Endodermal cell (in vitro differentiated cells): ENCODE measurements around the gene SMOC2. TPM values are rescaled to one million over a fixed set of nuclear protein-coding genes. Genes with fewer than 3 reads are reported as not detected.

Experiments
- DNase-seq: peaks from one replicate; pipeline ENCODE4 v3.0.0-alpha.2; 2017
- H3K27ac ChIP-seq: 2 replicates; pipeline ENCODE4 v1.5.1; 2013; ENCODE audit warnings: mild to moderate bottlenecking, low read depth, low read length, moderate library complexity
- H3K27me3 ChIP-seq: 2 replicates; pipeline ENCODE4 v1.6.1; 2013; ENCODE audit warnings: mild to moderate bottlenecking, low read length, moderate library complexity; ENCODE audit not compliant: insufficient read depth, control insufficient read depth, poor library complexity, severe bottlenecking
- H3K36me3 ChIP-seq: 2 replicates; pipeline ENCODE4 v1.7.0; 2013; ENCODE audit warnings: mild to moderate bottlenecking, low read length, moderate library complexity; ENCODE audit not compliant: control insufficient read depth, insufficient read depth
- H3K4me1 ChIP-seq: one replicate; pipeline ENCODE4 v1.7.0; 2013; ENCODE audit warnings: low read length; ENCODE audit not compliant: control insufficient read depth, insufficient read depth
- H3K4me3 ChIP-seq: 2 replicates; pipeline ENCODE4 v1.5.1; 2013; ENCODE audit warnings: mild to moderate bottlenecking, low read length, moderate library complexity
- H3K9ac ChIP-seq: 2 replicates; pipeline ENCODE4 v1.6.1; 2013; ENCODE audit warnings: mild to moderate bottlenecking, low read length, moderate library complexity; ENCODE audit not compliant: poor library complexity, severe bottlenecking; ENCODE audit errors: extremely low read depth
- H3K9me3 ChIP-seq: 2 replicates; pipeline ENCODE4 v1.6.1; 2013; ENCODE audit warnings: mild to moderate bottlenecking, low read length, moderate library complexity; ENCODE audit not compliant: control insufficient read depth
- H3K27ac Mint-ChIP-seq: 2 replicates; pipeline ENCODE4 v1.8.0; 2020; ENCODE audit warnings: mixed read lengths
- H3K27me3 Mint-ChIP-seq: 2 replicates; pipeline ENCODE4 v1.8.0; 2021; ENCODE audit warnings: mild to moderate bottlenecking, mixed read lengths; ENCODE audit not compliant: insufficient read depth
- H3K36me3 Mint-ChIP-seq: 2 replicates; pipeline ENCODE4 v1.8.0; 2020; ENCODE audit warnings: low read depth, mixed read lengths
- H3K4me1 Mint-ChIP-seq: 2 replicates; pipeline ENCODE4 v1.8.0; 2020; ENCODE audit warnings: mixed read lengths
- H3K4me3 Mint-ChIP-seq: 2 replicates; pipeline ENCODE4 v1.8.0; 2020; ENCODE audit warnings: mild to moderate bottlenecking, moderate library complexity, mixed read lengths
- H3K9me3 Mint-ChIP-seq: 2 replicates; pipeline ENCODE4 v1.8.0; 2020; ENCODE audit warnings: mild to moderate bottlenecking, mixed read lengths
- WGBS, 2 experiments: methylation state at CpG; one replicate each; pipeline versions ENCODE4 v1.1.5 to v1.1.7; 2013; ENCODE audit warnings: missing lambda C conversion rate in 2 of 2, mixed read lengths in 1 of 2; ENCODE audit not compliant: insufficient coverage in 1 of 2, insufficient read length in 1 of 2; 5-methylcytosine and 5-hydroxymethylcytosine counted together
- total RNA-seq, 2 donors: library from RNA; stranded (reverse); fragmentation: NEBNext Ultra II Directional in 1 of 2; extraction: Animal tissue kit (Norgen Biotek cat#: 25700) in 1 of 2; gene quantifications; 2 replicates in 1 of 2; 3 replicates in 1 of 2; pipeline ENCODE4 v1.2.1, GENCODE V29; 2021
- TF ChIP-seq, protein P1 (sequence below): fragments of 200-600 bp; sonication (generic); conservative IDR thresholded peaks from 2 replicates; pipeline ENCODE4 v1.5.0; 2021; ENCODE audit warnings: antibody characterized with exemption, mild to moderate bottlenecking

Gene SMOC2
- total RNA-seq, 2 donors from 2014 or later, result 0.20 TPM; not detected in 1

DNA sequence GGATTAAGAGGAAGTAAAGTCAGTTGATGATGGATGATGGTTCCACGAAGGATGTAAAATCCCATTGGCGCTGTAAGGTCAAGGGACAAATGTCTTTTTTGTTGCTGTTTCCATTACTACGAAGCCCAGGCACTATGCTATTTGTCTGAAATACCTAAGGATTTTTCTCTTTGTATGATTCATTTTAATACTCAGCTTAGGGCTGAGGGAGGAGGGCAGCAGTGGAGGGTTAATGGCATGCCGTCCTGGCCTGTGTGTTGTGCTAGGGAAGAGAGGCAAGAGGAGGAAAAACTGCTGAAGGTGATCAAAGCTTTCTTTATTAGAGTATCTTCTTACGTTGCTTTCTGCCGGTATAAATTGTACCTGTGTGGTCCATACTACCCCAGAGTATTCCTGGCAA lies 6.5 kb upstream of the SMOC2 start:
- H3K9me3 ChIP-seq, result no peaks in the 10 kb centered on the region
- 88 to 90% methylated on average over 5 to 6 of the region's 6 CpGs for WGBS, 2 experiments
- Mint-ChIP-seq H3K4me3 (no peak overlapping the region), H3K27me3 (peaks cover 37% of the 10 kb centered on the region), H3K9me3 (no peaks in the 10 kb centered on the region), H3K4me1 (no peaks in the 10 kb centered on the region), H3K36me3 (no peaks in the 10 kb centered on the region), H3K27ac (no peak overlapping the region)
- H3K36me3 ChIP-seq, result no peaks in the 10 kb centered on the region
- H3K4me3 ChIP-seq, result no peak overlapping the region
- no peak for DNase-seq
- H3K27me3 ChIP-seq, result peaks cover 18% of the 10 kb centered on the region
- no peak overlapping the region for H3K9ac ChIP-seq
- H3K27ac ChIP-seq, result no peak overlapping the region
- TF ChIP-seq, protein P1, sequence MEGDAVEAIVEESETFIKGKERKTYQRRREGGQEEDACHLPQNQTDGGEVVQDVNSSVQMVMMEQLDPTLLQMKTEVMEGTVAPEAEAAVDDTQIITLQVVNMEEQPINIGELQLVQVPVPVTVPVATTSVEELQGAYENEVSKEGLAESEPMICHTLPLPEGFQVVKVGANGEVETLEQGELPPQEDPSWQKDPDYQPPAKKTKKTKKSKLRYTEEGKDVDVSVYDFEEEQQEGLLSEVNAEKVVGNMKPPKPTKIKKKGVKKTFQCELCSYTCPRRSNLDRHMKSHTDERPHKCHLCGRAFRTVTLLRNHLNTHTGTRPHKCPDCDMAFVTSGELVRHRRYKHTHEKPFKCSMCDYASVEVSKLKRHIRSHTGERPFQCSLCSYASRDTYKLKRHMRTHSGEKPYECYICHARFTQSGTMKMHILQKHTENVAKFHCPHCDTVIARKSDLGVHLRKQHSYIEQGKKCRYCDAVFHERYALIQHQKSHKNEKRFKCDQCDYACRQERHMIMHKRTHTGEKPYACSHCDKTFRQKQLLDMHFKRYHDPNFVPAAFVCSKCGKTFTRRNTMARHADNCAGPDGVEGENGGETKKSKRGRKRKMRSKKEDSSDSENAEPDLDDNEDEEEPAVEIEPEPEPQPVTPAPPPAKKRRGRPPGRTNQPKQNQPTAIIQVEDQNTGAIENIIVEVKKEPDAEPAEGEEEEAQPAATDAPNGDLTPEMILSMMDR, result no peak
- no peaks in the 10 kb centered on the region for H3K4me1 ChIP-seq

- 94 to 95% methylated on average over 7 to 9 of the region's 9 CpGs for WGBS, 2 experiments
- Histone ChIP-seq H3K27ac (no peak overlapping the region), H3K36me3 (no peaks in the 10 kb centered on the region), H3K4me1 (no peaks in the 10 kb centered on the region), H3K9ac (no peak overlapping the region), H3K9me3 (no peaks in the 10 kb centered on the region), H3K27me3 (peaks cover 51% of the 10 kb centered on the region), H3K4me3 (no peak overlapping the region)
- Mint-ChIP-seq H3K36me3 (no peaks in the 10 kb centered on the region), H3K27me3 (peaks cover 59% of the 10 kb centered on the region), H3K27ac (no peak overlapping the region), H3K4me1 (peaks cover 3% of the 10 kb centered on the region), H3K4me3 (no peak overlapping the region), H3K9me3 (no peaks in the 10 kb centered on the region)
- no peak for DNase-seq
- TF ChIP-seq, protein P1, result no peak
Measured at GRCh38 chr6:168437751-168438150, 3.2 kb upstream of the SMOC2 start.

- no peaks in the 10 kb centered on the region for H3K9me3 Mint-ChIP-seq
- TF ChIP-seq, protein P1, result no peak
Measured at GRCh38 chr6:168438783-168439520, 2.0 kb upstream of the SMOC2 start.

More at GRCh38 chr6:168438783-168439520, 2.0 kb upstream of the SMOC2 start:
- no peak overlapping the region for H3K4me3 Mint-ChIP-seq
- no peak for DNase-seq
- no peaks in the 10 kb centered on the region for H3K36me3 Mint-ChIP-seq
- no peaks in the 10 kb centered on the region for H3K4me1 ChIP-seq
- WGBS, 2 experiments, result 90 to 92% methylated on average over 4 of the region's 4 CpGs
- no peak overlapping the region for H3K9ac ChIP-seq
- H3K4me3 ChIP-seq, result no peak overlapping the region
- H3K27me3 Mint-ChIP-seq, result peaks cover 69% of the 10 kb centered on the region
- H3K27ac ChIP-seq, result no peak overlapping the region
- no peak overlapping the region for H3K27ac Mint-ChIP-seq
- peaks cover 9% of the 10 kb centered on the region for H3K4me1 Mint-ChIP-seq
- H3K9me3 ChIP-seq, result no peaks in the 10 kb centered on the region
- peaks cover 63% of the 10 kb centered on the region for H3K27me3 ChIP-seq
- no peaks in the 10 kb centered on the region for H3K36me3 ChIP-seq
